ENCODE data around the gene HSD17B2.
"Not testable (repeated sequence)": the region's sequence is repeated elsewhere in the genome, so short reads cannot be mapped to it uniquely, and the experiment has no call there.

HSD17B2 gene

GRCh38 chr16:82007189-82007588 is 27.9 kb upstream of the HSD17B2 start:
- Histone ChIP-seq H3K4me3 (no peak overlapping the region), H3K27ac (no peak overlapping the region)
- no peak for DNase-seq (ENCODE audit: low spot score)
- TF ChIP-seq CTCF (IDR thresholded peaks at IDR 0.05), result no peak

- no peak for DNase-seq (ENCODE audit: low spot score)
- Histone ChIP-seq H3K27ac (no peak overlapping the region), H3K4me3 (no peak overlapping the region)
- TF ChIP-seq CTCF (IDR thresholded peaks at IDR 0.05), result no peak
These were observed 26.0 kb upstream of the HSD17B2 start for GRCh38 chr16:82008957-82009592.

GRCh38 chr16:82009789-82010188 is 25.3 kb upstream of the HSD17B2 start:
- not testable (repeated sequence) for H3K27ac ChIP-seq; DNase-seq (ENCODE audit: low spot score)

GRCh38 chr16:82010649-82011048 is 24.4 kb upstream of the HSD17B2 start:
- Histone ChIP-seq H3K27ac (no peak overlapping the region), H3K4me3 (peak overlapping the region; percentile 63)
- no peak for TF ChIP-seq CTCF (IDR thresholded peaks at IDR 0.05)
- DNase-seq (ENCODE audit: low spot score), result no peak

More at GRCh38 chr16:82009789-82010188, 25.3 kb upstream of the HSD17B2 start:
- H3K4me3 ChIP-seq, result not testable (repeated sequence)

- TF ChIP-seq CTCF (IDR thresholded peaks at IDR 0.05), result no peak
- Histone ChIP-seq H3K4me3 (peak within 1 kb of the TSS; percentile 63), H3K27ac (no peak within 1 kb of the TSS)
- DNase-seq (ENCODE audit: low spot score), result no peak
These were observed 23.8 kb upstream of the HSD17B2 start, which contains the start of gene SDR42E1 for GRCh38 chr16:82011199-82011641. TSS of gene SDR42E1 (minus strand) at chr16:82011470. CDS start at chr16:82000858, 10,612 bp downstream.

- no peak for TF ChIP-seq CTCF (IDR thresholded peaks at IDR 0.05)
- no peak for DNase-seq (ENCODE audit: low spot score)
- Histone ChIP-seq H3K4me3 (no peak overlapping the region), H3K27ac (no peak overlapping the region)
These were observed 21.9 kb upstream of the HSD17B2 start for GRCh38 chr16:82013139-82013538.

- no peak for TF ChIP-seq CTCF (IDR thresholded peaks at IDR 0.05)
- DNase-seq (ENCODE audit: low spot score), result no peak
- Histone ChIP-seq H3K4me3 (peak overlapping the region; percentile 1), H3K27ac (no peak overlapping the region)
These were observed 18.8 kb upstream of the HSD17B2 start for GRCh38 chr16:82016263-82016662.
